Brain pericyte (primary cell): ENCODE data around the gene FAM234B.

ENCODE experiments used
- DNase-seq: peaks from one replicate; pipeline ENCODE4 v3.0.0-alpha.2; 2012; ENCODE audit warnings: low read depth, low spot score

Gene FAM234B

GRCh38 chr12:13044002-13044905, at the start of gene FAM234B:
Gene FAM234B (plus strand): TSS chr12:13044381. CDS start chr12:13044404, 23 bp downstream.
- no peak for DNase-seq

GRCh38 chr12:12995088-12995487, 49.1 kb upstream of the FAM234B start:
- DNase-seq: no peak

DNA sequence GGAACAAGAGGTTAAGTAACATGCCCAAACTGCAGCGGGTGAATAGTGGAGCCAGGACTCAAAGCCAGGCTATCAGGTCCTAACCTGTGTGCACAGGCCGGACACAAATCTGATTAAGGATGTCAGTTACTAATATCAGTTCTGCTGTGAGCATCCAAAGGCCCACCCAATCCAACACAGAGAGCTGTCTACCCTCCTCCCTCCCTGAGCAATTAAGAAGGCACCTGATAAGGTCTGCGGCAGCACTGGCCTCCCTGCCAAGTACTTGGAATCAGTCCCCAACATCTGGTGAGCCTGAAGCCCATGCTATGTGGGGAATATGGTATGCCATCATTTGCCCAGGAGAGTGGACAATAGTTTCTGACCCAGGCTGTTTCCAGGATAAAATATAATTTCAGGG, 48.0 kb upstream of the FAM234B start:
- DNase-seq: no peak

- no peak for DNase-seq
These were observed 47.0 kb upstream of the FAM234B start for GRCh38 chr12:12997156-12997555.

DNA sequence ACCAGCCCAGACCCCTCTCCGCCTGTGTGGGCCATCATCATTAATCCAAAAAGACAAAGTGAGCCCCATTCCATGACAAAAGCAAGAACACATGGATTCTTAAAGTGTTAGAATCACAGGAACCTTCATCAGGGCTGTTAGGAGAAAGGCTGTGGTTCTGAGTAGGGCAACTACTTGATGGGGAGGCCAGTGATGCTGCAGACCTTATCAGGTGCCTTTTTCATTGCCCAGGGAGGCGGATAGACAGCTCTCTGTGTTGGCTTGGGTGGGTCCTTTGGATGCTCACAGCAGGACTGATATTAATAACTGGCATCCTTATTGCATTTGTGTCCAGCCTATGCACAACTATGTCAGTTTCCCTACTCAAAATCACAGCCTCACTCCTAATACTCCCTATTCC, 46.4 kb upstream of the FAM234B start:
- DNase-seq: no peak

- no peak for DNase-seq
These were observed 45.9 kb upstream of the FAM234B start for GRCh38 chr12:12998248-12998647.

- DNase-seq: no peak
These were observed 44.8 kb upstream of the FAM234B start for GRCh38 chr12:12999271-12999958.

DNA sequence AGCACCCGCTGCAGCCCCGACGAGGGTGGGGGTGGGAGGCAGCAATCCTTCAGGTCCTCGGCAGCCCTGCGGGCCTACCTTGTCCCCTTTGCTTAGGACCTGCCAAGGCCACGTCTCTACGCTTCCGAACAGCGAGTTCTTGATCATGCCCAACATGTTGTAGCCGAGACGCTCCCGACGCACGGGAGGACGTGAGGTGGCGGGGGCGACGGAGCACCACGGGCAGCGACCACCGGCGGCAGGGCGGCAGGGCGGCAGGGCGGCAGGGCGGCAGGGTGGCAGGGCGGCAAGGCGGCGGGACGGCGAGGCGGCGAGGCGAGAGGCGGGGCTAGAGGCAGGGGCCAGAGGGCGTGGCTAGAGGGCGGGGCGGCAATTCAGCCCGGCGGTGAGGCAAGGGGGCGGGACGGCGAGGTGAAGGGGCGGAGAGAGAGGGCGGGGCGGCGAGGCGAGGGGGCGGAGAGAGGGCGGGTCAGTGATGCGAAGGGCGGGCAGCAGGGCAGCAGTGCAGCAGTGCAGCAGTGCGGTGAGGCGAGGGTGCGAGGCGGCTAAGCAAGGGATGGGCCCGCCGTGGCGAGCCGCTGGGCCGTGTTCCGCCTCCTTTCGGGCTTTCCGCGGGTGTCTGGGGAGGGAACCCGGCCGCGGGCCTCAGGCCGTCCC, 44.1 kb upstream of the FAM234B start, which contains the start of gene HEBP1:
TSS of gene HEBP1 (minus strand) at position 307 of the 657 bp plus-strand sequence. CDS start at position 156, 151 bp downstream.
- peak; percentile 70 for DNase-seq

DNA sequence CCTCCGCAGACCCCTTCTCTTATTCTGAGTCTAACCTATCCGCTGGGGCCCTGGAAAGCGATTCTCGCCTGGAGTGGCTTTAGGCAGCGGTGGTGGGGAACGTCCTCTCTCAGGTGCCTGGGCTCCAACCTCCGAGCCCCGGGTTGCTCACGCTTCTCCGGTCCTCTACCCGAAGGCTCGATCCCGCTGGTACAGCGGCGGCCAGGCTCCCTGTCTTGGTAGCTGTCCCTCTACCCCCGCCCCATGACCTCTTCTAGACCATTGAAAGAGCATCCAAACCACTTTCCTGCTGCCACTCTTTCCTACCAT, 43.6 kb upstream of the FAM234B start:
- DNase-seq: no peak

- no peak for DNase-seq
These were observed 43.0 kb upstream of the FAM234B start for GRCh38 chr12:13000925-13001774.

GRCh38 chr12:13001775-13002040, 42.5 kb upstream of the FAM234B start:
- DNase-seq: no peak

GRCh38 chr12:13002301-13003097, 41.7 kb upstream of the FAM234B start:
- DNase-seq: no peak

DNA sequence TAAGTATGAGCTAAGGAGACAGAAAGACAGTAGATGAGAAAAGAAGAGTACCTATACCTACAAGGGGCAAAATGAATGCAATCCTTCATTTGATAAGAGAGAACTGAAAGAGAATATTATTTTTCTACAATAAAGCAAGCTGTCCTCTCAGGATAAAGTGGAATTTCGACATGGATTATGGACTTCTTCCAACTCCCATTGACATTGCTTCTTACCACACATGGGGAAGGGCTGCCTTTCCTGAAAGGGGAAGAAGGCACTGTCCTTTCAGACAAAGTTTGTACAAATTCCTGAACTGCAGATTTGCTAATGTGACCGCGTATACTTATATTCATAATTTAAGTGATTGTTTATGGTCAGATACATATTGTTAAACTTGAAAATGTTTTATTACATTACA, 39.8 kb upstream of the FAM234B start:
- no peak for DNase-seq

DNA sequence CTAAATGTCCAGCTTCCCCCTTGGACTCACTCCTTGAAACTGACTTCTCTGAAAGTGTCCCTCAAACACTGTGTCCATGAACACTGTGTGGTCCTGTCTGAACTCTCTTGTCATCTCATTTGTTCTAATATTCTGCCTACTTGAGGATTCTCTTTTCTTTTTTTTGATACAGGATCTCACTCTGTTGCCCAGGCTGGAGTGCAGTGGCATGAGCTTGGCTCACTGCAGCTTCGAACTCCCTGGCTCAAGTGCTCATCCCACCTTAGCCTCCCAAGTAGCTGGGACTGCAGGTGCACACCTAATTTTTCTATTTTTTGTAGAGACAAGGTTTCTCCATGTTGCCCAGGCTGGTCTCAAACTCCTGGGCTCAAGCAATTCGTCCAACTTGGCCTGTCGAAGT, 39.2 kb upstream of the FAM234B start:
- DNase-seq: no peak

DNA sequence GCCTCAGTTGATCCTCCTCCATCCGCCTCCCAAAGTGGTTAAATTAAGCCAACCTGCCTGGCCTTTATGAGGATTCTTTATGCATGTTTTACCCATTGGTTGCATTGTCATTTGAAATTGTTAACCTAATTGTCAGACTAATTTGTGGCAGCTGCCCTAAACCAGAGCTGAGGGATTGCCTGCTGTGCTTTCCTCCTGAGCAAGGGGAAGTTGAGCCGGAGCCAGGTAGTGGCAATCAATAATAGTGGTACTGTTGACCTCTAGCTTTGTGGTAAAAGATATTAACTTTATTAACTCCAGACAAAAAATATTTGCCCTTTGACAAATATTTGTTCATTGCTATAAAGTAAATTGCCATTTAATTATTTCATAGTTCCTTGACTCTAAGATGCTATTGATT, 38.5 kb upstream of the FAM234B start:
- no peak for DNase-seq

DNA sequence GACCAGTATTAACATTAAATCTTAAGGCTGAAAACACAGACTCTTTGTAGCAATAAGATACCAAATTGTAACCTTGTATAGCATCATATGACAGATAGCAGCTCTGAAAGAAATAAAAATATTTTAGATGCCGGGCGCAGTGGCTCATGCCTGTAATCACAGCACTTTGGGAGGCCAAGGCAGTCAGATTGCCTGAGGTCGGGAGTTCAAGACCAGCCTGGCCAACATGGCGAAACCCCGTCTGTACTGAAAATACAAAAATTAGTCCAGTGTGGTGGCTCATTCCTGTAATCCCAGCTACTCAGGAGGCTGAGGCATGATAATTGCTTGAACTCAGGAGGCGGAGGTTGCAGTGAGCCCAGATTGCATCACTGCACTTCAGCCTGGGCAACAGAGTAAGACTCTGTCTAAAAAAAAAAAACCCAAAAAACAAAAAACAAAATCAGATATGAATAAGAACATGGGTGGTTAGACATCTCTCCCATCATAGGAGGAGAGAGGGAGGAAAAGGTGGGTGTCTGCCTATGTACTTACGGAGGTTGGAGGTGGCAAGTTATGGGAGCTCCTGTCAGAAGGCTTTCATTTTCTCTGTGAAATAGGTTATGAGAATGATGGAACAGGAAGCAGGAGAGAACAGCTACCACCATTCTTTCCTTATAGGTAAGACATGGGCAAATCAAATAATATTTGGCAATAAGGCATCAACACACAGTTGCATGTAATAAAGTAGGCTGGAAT, 36.5 kb upstream of the FAM234B start:
- no peak for DNase-seq

DNA sequence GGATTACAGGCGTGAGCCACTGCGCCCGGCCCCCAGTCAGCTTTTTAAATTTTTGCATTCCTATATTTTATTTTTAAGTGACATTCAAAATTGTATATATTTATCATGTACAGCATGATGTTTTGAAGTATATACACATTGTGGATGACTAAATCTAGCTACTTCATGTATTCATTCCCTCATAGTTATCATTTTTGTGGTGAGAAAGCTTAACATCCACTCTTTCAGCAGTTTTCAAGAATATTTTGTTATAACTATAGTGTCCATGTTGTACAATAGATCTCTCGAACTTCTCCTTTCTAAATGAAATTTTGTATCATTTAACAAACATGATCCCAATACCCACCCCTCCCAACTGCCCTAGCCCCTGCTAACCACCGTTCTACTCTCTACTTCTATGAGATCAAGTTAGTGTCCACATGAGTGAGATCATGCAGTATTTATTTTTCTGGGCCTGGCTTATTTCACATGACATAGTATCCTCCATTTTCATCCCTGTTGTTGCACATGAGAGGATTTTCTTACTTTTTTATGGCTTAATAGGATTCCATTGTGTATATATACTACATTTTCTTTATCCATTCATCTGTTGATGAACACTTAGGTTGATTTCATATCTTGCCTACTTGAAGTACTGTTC, 35.3 kb upstream of the FAM234B start:
- no peak for DNase-seq

DNA sequence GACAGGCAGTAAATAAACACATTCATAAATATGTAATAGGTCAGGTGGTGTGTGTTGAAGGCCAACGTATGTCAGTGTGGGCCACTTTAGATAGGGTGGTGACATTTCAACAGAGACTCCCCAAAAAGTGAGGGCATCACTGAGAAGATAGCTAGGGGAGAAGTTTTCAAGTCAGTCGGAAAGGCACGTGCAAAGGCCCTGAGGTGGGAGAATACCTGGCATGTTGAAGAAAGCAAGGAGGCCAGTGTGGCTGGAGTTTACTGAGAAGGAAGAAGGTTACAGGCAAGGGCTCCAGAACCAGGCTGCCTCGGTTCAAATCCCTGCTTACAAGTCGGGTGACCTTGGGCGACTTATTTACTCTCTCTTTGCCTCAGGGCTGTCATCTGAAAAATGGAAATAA, 33.1 kb upstream of the FAM234B start:
- DNase-seq: no peak

DNA sequence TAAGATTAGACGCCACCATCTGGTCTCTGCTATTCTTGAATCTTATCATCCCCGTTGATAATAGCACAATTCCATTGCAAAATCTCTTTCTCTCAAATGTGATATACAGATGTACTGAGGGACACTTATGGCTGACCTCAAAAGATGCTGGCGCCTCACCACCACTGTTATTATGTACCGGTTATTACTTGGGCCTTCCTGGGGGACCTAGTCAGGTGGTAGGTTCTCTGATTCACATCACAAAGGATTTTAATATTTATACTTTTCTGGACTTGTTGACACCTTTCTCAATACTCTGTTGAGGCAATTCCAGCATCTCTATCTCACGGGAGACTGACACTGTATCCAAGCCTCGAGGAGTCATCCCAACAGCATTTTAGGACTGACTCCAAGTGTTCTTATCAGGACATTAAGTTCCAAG, 21.3 kb upstream of the FAM234B start:
- no peak for DNase-seq
